GM19239 (cell line): ENCODE data around the gene ZNF791.
A peak's percentile ranks its signal among the peaks of the same experiment; 100 is the strongest.
"Not testable (repeated sequence)": the region's sequence is repeated elsewhere in the genome, so short reads cannot be mapped to it uniquely, and the experiment has no call there.

Experiments used
- DNase-seq: peaks from one replicate; pipeline ENCODE4 v3.0.0; 2011; ENCODE audit warnings: low spot score; ENCODE audit not compliant: insufficient read length
- FAIRE-seq: peaks from 2 replicates; lab custom pipeline; 2011; peaks lifted over from hg19 to GRCh38; lab: Jason Lieb, UNC

ZNF791 gene

DNA sequence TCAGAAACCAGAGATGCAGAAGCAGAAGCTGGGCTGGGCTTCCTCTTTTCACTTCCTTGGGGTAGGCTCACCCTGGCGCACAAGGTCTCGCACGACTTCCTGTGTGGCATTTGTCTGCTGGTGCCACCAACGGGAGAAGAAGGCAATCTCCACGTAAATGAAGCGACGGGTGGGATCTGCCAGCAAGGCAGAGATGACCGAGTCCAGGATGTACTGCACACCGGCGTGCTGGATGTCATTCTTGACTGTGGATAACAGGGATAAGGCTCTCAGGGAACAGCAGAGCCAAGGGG is 54.5 kb downstream of the ZNF791 start:
- peak; percentile 80 for DNase-seq
- FAIRE-seq, result peak; percentile 84

DNA sequence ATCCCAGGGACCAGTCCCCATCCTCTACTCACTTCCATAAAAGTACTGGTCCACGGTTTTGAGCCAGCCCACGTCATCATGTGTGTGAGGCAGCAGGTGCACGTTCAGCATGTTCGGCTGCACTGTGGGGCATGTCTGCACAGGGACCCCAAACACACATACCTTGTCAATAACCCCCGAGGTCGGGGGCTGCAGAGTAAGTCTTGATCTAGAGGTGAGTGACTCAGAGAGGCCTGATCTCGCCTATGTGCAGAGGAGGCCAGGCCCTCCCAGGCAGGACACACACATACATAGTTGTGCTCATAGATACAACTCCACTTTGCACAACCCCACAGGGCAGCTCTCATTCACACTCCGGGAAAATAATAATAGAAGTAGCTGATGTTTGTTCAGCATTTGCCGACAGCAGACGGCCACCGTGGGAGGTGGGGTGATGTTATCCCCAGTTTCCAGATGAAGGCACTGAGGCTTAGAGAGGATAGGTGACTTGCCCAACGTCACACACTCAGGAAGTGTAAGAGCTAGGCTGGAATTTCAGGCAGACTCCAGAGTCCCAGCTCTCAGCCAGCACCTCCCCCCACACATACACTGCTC is 55.0 kb downstream of the ZNF791 start:
- FAIRE-seq (no peak), DNase-seq (no peak)

- FAIRE-seq, result peak; percentile 84
Measured at GRCh38 chr19:12666265-12667048, 55.7 kb downstream of the ZNF791 start, which contains the start of the genes MAN2B1 and WDR83. TSS of gene MAN2B1 (minus strand) at chr19:12666742. CDS start at chr19:12666701, 41 bp downstream. TSS of gene WDR83 (plus strand) at chr19:12666807. CDS start at chr19:12669791, 2,984 bp downstream.

DNA sequence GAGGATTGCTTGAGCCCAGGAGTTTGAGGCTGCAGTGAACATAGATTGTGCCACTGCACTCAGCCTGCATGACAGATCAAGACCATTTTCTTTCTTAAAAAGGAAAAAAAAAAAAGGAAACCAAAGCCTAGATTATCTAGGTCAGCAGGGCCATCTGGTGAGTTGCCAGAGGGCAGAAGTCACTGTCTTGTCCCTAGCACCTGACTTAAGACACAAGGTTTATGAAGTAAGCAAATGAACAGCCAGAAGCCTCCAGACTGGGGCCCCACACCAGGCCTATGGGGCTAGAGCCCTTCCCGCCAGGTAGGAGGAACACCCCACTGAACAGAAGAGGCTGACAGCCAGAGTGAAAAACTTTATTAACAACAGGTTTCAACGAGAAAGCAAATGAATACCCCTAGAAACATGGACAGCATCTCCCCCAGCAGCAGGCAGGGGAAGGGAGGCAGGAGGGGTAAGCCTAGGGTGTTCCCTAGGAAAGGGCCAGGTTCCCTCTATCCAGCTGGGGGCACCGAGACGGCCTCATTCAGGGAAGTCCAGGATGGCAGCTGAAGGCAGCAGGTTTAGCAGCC is 57.1 kb downstream of the ZNF791 start:
- no peak for FAIRE-seq
- DNase-seq, result no peak

More at GRCh38 chr19:12666265-12667048, 55.7 kb downstream of the ZNF791 start, which contains the start of the genes MAN2B1 and WDR83:
- peak; percentile 84 for DNase-seq

GRCh38 chr19:12668346-12668745 is 57.6 kb downstream of the ZNF791 start:
- DNase-seq (no peak), FAIRE-seq (no peak)

- DNase-seq, result no peak
- no peak for FAIRE-seq
Measured at GRCh38 chr19:12668932-12669269, 58.2 kb downstream of the ZNF791 start.

GRCh38 chr19:12669270-12670158 is 58.8 kb downstream of the ZNF791 start:
- FAIRE-seq (peak; percentile 91), DNase-seq (peak; percentile 74)

DNA sequence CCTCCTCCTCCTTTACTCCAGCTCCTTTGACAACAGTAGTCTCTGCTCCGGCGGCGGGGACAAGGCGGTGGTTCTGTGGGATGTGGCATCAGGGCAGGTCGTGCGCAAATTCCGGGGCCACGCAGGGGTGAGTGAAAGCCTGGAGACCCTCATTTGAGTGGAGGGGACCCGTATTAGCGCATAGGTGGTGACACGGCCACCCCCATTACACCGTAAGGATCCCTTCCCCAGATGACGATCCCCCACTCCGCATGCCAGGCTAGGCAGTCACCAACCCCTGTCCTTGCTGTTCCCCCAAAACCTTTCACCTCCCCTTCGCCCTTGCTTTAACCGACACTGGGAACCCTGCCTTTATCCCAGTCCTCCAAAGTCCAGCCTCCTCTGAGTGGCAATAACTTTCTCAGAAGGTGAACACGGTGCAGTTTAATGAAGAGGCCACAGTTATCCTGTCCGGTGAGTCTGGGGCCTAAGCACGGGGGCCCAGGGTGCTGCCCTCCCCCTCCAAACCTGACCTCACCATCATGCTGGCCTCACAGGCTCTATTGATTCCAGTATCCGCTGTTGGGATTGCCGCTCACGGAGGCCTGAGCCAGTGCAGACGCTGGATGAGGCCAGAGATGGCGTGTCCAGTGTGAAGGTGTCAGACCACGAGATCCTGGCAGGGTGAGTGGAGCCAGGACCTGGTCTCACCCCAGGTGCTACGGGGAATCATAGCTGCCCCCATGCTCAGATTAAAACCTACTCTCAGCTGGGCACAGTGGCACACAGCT is 59.6 kb downstream of the ZNF791 start:
- no peak for FAIRE-seq
- no peak for DNase-seq

DNA sequence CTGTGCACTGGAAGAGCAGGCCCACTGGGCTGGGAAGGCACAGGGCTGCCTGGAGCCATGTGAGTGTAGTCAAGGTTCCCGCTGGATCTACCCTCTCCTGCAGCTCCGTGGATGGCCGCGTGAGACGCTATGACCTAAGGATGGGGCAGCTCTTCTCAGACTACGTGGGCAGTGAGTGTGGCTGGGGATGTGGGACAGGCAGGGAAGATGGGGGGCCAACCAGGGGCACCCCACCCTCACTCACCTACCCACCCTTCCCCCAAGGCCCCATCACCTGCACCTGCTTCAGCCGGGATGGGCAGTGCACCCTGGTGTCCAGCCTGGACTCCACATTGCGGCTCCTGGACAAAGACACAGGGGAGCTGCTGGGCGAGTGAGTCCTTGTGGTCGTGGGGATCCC is 62.0 kb downstream of the ZNF791 start:
- FAIRE-seq, result no peak
- DNase-seq, result no peak

DNA sequence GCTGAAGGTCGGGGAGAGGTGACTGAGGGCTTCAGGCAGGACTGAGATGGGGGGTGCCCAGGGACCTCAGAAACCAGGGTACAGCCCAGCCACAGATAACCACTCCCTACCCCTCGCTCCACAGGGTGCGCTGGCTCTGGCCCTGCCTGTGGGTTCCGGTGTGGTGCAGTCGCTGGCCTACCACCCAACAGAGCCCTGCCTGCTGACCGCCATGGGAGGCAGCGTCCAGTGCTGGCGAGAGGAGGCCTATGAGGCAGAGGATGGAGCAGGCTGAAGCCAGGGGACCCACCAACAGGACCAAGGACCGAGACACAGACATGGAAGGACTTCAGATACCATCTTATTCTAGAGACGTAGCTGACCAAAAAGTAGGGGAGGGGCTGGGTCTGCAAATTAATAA is 64.7 kb downstream of the ZNF791 start:
- DNase-seq (no peak), FAIRE-seq (no peak)

- DNase-seq, result no peak
- FAIRE-seq, result no peak
Measured at GRCh38 chr19:12675940-12676339, 65.2 kb downstream of the ZNF791 start.

DNA sequence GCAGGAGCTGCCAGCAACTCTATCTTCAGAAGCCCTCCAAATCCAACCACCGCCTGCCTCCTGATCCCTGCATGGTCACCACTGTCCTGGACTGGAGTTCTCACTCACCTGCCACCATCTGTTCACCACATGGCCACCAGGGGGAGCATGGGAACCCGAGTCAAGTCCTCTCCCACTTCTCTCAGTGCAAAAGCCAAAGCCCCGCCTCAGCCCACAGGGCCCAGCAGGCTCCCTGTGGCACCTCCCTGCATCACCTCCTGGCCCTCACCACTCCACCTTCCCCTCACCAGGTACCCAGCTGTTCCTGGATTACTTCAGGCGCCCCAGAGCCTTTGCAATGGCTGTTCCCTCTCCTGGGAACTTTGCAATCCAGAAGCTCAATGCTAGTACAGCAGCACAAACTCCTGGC is 65.7 kb downstream of the ZNF791 start:
- DNase-seq (peak; percentile 68), FAIRE-seq (peak; percentile 93)

GRCh38 chr19:12676928-12677327 is 66.2 kb downstream of the ZNF791 start:
- FAIRE-seq, result no peak
- DNase-seq, result no peak

DNA sequence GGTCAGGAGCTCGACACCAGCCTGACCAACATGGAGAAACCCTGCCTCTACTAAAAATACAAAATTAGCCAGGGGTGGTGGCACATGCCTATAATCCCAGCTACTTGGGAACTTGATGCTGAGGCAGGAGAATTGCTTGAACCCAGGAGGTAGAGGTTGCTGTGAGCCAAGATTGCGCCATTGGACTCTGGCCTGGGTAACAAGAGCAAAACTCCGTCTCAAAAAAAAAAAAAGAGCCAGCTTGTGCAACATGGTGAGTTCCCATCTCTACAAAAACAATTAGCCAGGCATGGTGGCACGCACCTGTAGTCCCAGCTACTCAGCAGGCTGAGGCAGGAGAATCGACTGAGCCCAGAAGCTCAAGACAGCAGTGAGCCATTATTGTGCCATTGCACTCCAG is 67.3 kb downstream of the ZNF791 start:
- DNase-seq, FAIRE-seq: not testable (repeated sequence)

DNA sequence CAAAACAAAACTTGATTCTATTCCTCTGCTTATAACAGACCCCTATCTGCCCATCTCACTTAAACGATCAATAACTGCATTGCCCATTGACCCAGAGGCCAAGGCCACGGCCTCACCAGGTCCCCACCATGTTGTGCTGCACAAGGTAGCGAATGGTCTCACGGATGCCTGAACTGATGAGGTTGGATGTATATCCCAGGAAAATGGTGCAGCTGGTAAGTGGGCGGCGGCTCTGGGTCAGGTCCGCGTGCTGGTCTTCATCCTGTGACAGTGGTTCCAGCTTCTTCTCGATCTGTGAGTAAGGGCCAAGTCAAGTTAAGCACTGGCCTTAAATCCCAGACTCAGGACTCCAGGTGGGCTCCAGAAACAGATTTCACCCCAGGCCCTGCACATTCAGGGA is 69.3 kb downstream of the ZNF791 start:
- FAIRE-seq, result no peak
- no peak for DNase-seq

DNA sequence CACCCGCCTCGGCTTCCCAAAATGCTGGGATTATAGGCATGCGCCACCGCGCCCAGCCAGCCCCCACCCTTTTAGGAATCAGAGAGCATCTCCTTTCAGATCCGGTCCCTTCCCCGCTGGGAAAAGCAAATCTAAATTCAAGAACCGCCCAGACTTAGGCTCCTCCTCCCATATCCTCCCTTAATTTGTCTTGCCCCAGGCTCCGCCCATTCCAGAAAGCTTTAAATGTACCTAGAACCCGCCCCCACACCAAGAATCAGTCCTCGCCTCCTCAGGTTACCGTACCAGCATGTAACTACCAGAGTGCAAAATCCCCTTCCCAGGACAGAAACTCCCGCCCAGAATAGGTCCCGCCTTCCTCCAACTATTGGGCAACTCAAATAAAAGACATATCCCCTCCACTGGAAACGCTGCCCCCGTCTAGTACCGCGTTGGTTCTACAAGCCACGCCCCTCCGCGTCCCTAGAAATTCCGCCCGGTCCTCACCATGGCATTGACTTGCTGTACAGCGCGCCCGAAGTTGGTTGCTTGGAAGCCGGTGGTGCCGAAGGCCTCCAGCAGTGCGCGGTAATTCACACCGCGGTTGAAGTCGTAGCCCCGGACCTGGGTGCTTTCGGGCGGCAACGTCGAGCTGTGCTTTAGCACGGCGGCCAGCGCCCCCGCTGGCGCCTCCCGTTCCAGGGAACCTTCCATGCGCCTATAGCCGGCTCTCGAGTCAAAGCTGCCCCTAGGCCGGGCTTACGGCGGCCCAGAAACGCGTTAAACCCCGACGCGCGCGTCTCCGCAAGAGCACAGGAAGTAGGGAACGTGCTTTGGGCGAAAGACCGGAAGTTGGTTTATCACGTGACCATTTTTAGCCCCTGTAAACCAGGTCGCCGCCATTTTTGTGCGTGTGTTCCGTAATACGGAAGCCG is 70.6 kb downstream of the ZNF791 start, which contains the start of gene DHPS:
Gene DHPS (minus strand): TSS at position 807 of the 914 bp plus-strand sequence. CDS start 114 bp downstream, at position 693.
- DNase-seq (peak; percentile 93), FAIRE-seq (peak; percentile 94)
